ENCODE data around the gene PRDX5. TPM values are rescaled to one million over a fixed set of nuclear protein-coding genes. Genes with fewer than 3 reads are reported as not detected.

The PRDX5 gene
- polyA plus RNA-seq, 1 donor = 219 TPM

DNA sequence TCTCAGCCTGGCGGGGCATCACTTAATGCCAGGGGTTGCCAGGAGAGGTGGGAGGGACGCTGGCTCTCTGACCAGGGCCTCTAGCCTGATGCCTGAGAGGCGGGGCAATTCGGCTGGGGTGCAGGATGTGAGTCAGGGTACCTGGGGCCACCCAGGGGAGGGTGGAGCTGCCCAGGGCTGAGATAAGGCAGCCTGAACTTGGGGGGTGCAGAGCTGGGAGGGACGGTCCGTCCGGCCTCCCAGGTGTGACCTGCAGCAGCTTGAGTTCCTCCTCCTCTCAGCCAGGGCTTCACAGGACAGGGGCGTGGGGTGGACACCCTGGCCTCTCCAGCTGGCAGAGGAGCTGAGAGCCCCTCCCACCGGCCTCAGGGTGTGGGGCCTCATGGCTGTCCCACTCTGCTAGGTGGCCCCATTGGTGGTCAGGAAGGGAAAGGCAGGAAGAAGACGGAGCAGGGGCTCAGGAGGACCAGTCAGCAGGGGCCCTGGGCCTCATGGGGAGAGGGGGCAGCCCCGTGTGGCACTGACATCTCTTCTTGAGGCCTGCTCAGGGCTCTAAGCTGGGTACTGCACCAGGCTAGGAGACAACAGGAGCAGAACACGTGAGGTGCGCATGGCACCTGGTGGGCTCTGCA lies 40.1 kb downstream of the PRDX5 start:
- peak overlapping the region; percentile 85 for H3K27ac ChIP-seq (ENCODE audit: low read length)
- peak; percentile 79 to 84 for DNase-seq
- H3K4me3 ChIP-seq (ENCODE audit: low read length) = peak overlapping the region; percentile 54
- WGBS (ENCODE audit: insufficient coverage, low lambda C conversion rate) = no CpG with 5 or more reads among the region's 13 CpGs
- H3K36me3 ChIP-seq (ENCODE audit: control insufficient read depth, insufficient read depth, low read length) = peaks cover 23% of the 10 kb centered on the region
- H3K27me3 ChIP-seq (ENCODE audit: control insufficient read depth, insufficient read depth, low read length) = no peaks in the 10 kb centered on the region
- no peaks in the 10 kb centered on the region for H3K9me3 ChIP-seq (ENCODE audit: control insufficient read depth, low read depth, low read length)
- H3K4me1 ChIP-seq (ENCODE audit: control insufficient read depth, insufficient read depth, low read length) = peaks cover 39% of the 10 kb centered on the region

DNA sequence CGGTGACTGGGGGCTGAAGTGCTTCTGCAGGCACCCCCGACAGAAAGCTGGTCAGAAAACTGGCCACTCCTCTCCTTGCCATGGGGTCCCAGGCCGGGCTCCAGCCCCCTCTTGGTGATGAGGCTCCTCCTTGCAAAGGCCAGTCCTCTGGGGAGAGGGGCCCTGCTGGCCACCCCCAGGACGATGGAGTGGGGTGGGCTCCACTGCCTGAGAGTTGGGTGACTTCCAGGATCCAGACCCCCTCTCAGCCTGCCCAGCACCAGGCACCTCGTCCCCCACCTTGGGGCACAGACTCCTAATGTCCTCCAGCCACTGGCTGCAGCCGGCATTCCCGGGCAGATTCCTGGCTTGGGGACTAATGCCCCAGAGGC lies 40.6 kb downstream of the PRDX5 start:
- Histone ChIP-seq H3K4me3 (ENCODE audit: low read length) (peak overlapping the region; percentile 54), H3K27ac (ENCODE audit: low read length) (peak overlapping the region; percentile 85), H3K36me3 (ENCODE audit: control insufficient read depth, insufficient read depth, low read length) (peaks cover 27% of the 10 kb centered on the region), H3K27me3 (ENCODE audit: control insufficient read depth, insufficient read depth, low read length) (no peaks in the 10 kb centered on the region), H3K9me3 (ENCODE audit: control insufficient read depth, low read depth, low read length) (no peaks in the 10 kb centered on the region), H3K4me1 (ENCODE audit: control insufficient read depth, insufficient read depth, low read length) (peaks cover 39% of the 10 kb centered on the region)
- WGBS (ENCODE audit: insufficient coverage, low lambda C conversion rate) = no CpG with 5 or more reads among the region's 7 CpGs
- no peak for DNase-seq

DNA sequence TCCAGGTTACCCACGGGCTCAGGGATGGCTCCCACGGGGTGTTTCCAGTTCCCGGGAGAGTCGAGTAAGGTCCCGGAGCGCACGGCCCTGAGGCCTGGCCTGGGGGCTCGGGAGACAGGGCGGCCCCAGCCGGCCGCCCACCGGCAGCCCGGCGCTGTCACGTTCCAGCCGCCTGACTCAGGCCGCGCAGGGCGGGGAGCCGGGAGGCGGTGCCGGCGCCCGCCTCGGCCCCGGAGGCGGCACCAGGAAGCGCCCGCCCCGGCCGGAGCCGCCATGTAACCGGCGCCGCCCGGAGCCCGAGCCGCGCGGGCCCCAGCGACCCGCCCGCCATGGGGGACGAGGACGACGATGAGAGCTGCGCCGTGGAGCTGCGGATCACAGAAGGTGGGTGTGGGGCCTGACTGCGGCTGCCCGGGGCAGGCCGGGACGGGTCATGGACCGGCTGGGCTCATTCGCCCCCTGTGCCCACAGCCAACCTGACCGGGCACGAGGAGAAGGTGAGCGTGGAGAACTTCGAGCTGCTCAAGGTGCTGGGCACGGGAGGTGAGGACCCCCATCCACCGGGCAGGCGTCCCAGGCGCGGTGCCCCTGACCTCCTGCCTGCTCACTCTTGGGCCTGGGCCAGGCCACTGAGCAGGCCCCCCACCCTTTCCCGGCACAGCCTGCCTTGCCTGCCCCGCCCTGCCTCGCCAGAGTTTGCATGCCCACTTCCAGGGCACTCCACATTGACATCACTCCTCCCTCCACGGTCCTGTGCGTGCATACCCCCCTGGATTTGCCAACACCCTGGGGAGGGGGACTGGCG lies 41.2 kb downstream of the PRDX5 start, which contains the start of gene RPS6KA4:
TSS of gene RPS6KA4 (plus strand) at position 256 of the 805 bp plus-strand sequence. CDS start at position 330, 74 bp downstream.
- Histone ChIP-seq H3K4me1 (ENCODE audit: control insufficient read depth, insufficient read depth, low read length) (peaks cover 39% of the 10 kb centered on the region), H3K36me3 (ENCODE audit: control insufficient read depth, insufficient read depth, low read length) (peaks cover 32% of the 10 kb centered on the region), H3K27ac (ENCODE audit: low read length) (peak within 1 kb of the TSS; percentile 85), H3K9me3 (ENCODE audit: control insufficient read depth, low read depth, low read length) (no peaks in the 10 kb centered on the region), H3K27me3 (ENCODE audit: control insufficient read depth, insufficient read depth, low read length) (no peaks in the 10 kb centered on the region), H3K4me3 (ENCODE audit: low read length) (peak within 1 kb of the TSS; percentile 77)
- DNase-seq = peak; percentile 70 to 83
- WGBS (ENCODE audit: insufficient coverage, low lambda C conversion rate) = no CpG with 5 or more reads among the region's 70 CpGs

DNA sequence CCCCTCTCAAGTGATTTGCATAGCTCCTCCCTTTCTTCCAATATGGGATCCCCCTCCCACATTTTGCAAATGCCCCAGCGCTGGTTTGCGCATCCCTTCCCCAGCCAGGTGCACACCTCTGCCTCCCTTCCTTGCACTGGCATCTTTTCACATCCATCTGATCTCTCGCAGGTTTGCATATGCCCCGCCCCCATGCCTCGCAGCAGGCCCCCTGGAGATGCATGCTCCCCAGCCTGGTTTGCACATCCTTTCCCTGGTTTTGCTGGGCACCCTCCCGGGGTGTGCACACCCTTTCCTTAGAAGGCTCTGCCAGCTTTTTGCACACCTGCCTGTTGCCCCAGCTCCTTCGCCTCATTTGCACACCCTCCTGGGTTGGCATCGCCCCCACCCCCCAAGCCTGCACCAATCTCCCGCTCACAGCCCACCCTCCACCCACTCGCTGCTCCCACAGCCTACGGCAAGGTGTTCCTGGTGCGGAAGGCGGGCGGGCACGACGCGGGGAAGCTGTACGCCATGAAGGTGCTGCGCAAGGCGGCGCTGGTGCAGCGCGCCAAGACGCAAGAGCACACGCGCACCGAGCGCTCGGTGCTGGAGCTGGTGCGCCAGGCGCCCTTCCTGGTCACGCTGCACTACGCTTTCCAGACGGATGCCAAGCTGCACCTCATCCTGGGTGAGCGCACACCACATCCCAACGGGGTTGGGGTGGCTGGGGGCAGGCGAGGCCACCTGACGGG lies 42.0 kb downstream of the PRDX5 start:
- no CpG with 5 or more reads among the region's 38 CpGs for WGBS (ENCODE audit: insufficient coverage, low lambda C conversion rate)
- Histone ChIP-seq H3K27ac (ENCODE audit: low read length) (no peak overlapping the region), H3K4me3 (ENCODE audit: low read length) (peak overlapping the region; percentile 77), H3K36me3 (ENCODE audit: control insufficient read depth, insufficient read depth, low read length) (peaks cover 36% of the 10 kb centered on the region), H3K9me3 (ENCODE audit: control insufficient read depth, low read depth, low read length) (no peaks in the 10 kb centered on the region), H3K27me3 (ENCODE audit: control insufficient read depth, insufficient read depth, low read length) (no peaks in the 10 kb centered on the region), H3K4me1 (ENCODE audit: control insufficient read depth, insufficient read depth, low read length) (peaks cover 36% of the 10 kb centered on the region)
- peak in 1 of 2 donors; percentile 45 for DNase-seq

DNA sequence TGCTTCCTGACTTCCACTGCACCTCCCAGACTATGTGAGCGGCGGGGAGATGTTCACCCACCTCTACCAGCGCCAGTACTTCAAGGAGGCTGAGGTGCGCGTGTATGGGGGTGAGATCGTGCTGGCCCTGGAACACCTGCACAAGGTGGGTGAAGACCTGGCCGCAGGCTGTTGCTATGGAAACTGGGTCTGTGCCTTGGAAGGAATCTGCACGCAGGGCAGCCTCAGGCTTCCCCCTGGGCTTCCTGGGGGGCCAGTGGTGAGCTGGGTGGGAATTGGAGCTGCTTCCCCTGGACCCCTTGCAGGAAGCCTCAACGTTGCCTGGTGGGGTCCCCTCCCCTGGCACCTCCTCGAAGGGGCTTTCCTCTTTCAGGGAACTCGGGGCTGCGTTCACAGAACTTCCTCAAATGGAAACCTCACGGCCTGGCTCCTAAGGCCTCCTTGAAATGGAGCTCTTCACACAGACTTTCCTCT lies 42.6 kb downstream of the PRDX5 start:
- WGBS (ENCODE audit: insufficient coverage, low lambda C conversion rate) = no CpG with 5 or more reads among the region's 13 CpGs
- H3K27me3 ChIP-seq (ENCODE audit: control insufficient read depth, insufficient read depth, low read length) = no peaks in the 10 kb centered on the region
- H3K9me3 ChIP-seq (ENCODE audit: control insufficient read depth, low read depth, low read length) = no peaks in the 10 kb centered on the region
- peak in 1 of 2 donors; percentile 34 for DNase-seq
- no peak overlapping the region for H3K27ac ChIP-seq (ENCODE audit: low read length)
- H3K36me3 ChIP-seq (ENCODE audit: control insufficient read depth, insufficient read depth, low read length) = peaks cover 42% of the 10 kb centered on the region
- H3K4me3 ChIP-seq (ENCODE audit: low read length) = peak overlapping the region; percentile 77
- peaks cover 30% of the 10 kb centered on the region for H3K4me1 ChIP-seq (ENCODE audit: control insufficient read depth, insufficient read depth, low read length)

DNA sequence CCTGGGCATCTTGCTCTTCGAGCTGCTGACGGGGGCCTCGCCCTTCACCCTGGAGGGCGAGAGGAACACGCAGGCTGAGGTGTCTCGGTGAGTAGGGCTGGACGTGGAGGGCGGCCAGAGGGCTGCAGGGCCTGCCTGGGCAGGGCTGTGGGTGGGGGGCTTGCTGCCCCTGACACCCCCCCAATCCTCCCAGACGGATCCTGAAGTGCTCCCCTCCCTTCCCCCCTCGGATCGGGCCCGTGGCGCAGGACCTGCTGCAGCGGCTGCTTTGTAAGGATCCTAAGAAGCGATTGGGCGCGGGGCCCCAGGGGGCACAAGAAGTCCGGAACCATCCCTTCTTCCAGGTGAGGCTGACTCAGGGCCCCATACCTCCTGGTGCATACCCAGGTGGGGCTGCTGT lies 43.7 kb downstream of the PRDX5 start:
- Histone ChIP-seq H3K4me3 (ENCODE audit: low read length) (no peak overlapping the region), H3K27ac (ENCODE audit: low read length) (no peak overlapping the region), H3K4me1 (ENCODE audit: control insufficient read depth, insufficient read depth, low read length) (peaks cover 28% of the 10 kb centered on the region), H3K36me3 (ENCODE audit: control insufficient read depth, insufficient read depth, low read length) (peaks cover 50% of the 10 kb centered on the region), H3K9me3 (ENCODE audit: control insufficient read depth, low read depth, low read length) (no peaks in the 10 kb centered on the region), H3K27me3 (ENCODE audit: control insufficient read depth, insufficient read depth, low read length) (no peaks in the 10 kb centered on the region)
- DNase-seq = no peak
- WGBS (ENCODE audit: insufficient coverage, low lambda C conversion rate) = no CpG with 5 or more reads among the region's 18 CpGs

DNA sequence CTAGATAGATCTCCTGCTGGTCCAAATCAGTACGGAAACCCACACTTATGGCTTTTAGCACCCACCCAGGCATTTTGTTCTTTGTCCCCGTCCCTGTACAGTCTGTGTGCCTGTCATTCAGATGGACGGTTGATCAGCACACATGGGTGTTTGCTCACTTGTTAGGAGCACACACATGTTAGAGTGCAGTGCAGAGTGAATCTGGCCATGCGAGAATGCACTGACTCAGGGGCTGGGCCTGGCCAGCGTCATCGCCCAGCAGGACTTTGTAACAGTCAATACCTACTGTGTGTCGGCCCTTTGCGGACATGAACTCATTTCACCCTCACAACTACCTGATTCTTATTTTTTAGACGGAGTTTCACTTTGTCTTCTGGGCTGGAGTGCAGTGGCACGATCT lies 44.4 kb downstream of the PRDX5 start:
- Histone ChIP-seq H3K27ac (ENCODE audit: low read length) (no peak overlapping the region), H3K27me3 (ENCODE audit: control insufficient read depth, insufficient read depth, low read length) (no peaks in the 10 kb centered on the region), H3K4me1 (ENCODE audit: control insufficient read depth, insufficient read depth, low read length) (peaks cover 24% of the 10 kb centered on the region), H3K9me3 (ENCODE audit: control insufficient read depth, low read depth, low read length) (no peaks in the 10 kb centered on the region), H3K36me3 (ENCODE audit: control insufficient read depth, insufficient read depth, low read length) (peaks cover 52% of the 10 kb centered on the region), H3K4me3 (ENCODE audit: low read length) (no peak overlapping the region)
- DNase-seq = no peak
- no CpG with 5 or more reads among the region's 10 CpGs for WGBS (ENCODE audit: insufficient coverage, low lambda C conversion rate)

DNA sequence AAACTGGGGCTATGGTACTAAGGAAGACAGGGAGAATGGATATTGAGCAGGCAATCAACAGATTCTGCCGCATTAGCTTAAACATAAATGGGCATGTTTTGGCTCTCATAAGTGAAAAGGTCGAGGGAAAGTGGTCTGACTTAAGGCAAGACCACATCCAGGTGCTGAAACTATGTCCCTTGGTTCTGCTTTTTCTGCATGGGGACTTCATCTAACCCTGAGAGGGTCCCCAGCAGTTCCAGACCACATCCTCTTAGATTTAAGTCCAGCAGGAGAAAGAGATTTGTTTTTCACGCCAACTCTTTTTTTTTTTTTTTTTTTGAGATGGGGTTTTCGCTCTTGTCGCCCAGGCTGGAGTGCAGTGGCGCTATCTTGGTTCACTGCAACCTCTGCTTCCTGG lies 46.5 kb downstream of the PRDX5 start:
- Histone ChIP-seq H3K4me1 (ENCODE audit: control insufficient read depth, insufficient read depth, low read length) (peaks cover 8% of the 10 kb centered on the region), H3K27ac (ENCODE audit: low read length) (no peak overlapping the region), H3K9me3 (ENCODE audit: control insufficient read depth, low read depth, low read length) (peaks cover 8% of the 10 kb centered on the region), H3K27me3 (ENCODE audit: control insufficient read depth, insufficient read depth, low read length) (no peaks in the 10 kb centered on the region), H3K4me3 (ENCODE audit: low read length) (no peak overlapping the region), H3K36me3 (ENCODE audit: control insufficient read depth, insufficient read depth, low read length) (peaks cover 61% of the 10 kb centered on the region)
- WGBS (ENCODE audit: insufficient coverage, low lambda C conversion rate) = no CpG with 5 or more reads among the region's 6 CpGs
- no peak for DNase-seq

DNA sequence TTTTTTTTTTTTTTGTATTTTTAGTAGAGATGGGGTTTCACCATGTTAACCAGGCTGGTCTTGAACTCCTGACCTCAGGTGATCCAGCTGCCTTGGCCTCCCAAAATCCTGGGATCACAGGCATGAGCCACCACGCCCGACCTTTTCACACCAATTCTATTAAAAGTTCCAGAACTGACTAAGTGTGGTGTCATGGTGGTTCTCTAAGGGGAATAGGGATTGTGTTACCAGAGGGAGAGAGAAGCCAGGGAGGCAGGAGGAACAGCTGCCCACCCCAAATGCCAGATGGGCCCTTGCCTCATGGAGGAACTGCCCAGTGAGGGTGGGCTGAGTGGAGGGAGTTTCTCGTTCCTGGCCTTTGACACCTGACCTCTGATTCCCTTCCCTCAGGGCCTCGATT lies 47.0 kb downstream of the PRDX5 start:
- Histone ChIP-seq H3K36me3 (ENCODE audit: control insufficient read depth, insufficient read depth, low read length) (peaks cover 66% of the 10 kb centered on the region), H3K4me3 (ENCODE audit: low read length) (no peak overlapping the region)
- no CpG with 5 or more reads among the region's 4 CpGs for WGBS (ENCODE audit: insufficient coverage, low lambda C conversion rate)

DNA sequence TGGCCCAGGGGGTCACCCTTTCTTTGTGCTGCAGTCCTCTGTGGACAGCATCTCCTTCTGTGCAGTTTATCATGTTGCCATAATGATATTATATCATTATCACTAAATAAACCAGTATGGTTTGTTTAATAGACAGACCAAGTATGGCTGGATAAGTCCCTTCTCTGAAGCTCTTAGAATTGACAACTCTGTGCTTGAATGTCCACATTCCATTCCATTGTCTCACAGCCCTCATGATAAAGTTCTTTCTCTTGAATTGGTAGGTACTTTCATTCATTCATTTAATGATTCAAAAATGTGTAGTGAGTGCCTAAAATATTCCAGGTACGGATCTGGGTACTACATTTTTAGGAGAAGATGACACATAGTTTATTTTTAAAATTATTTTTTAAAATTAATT lies 48.8 kb downstream of the PRDX5 start:
- no peaks in the 10 kb centered on the region for H3K4me1 ChIP-seq (ENCODE audit: control insufficient read depth, insufficient read depth, low read length)
- peaks cover 61% of the 10 kb centered on the region for H3K36me3 ChIP-seq (ENCODE audit: control insufficient read depth, insufficient read depth, low read length)
- no peaks in the 10 kb centered on the region for H3K27me3 ChIP-seq (ENCODE audit: control insufficient read depth, insufficient read depth, low read length)
- no peak overlapping the region for H3K27ac ChIP-seq (ENCODE audit: low read length)
- WGBS (ENCODE audit: insufficient coverage, low lambda C conversion rate) = no CpG with 5 or more reads among the region's 1 CpG
- H3K9me3 ChIP-seq (ENCODE audit: control insufficient read depth, low read depth, low read length) = peaks cover 18% of the 10 kb centered on the region
- no peak for DNase-seq
- no peak overlapping the region for H3K4me3 ChIP-seq (ENCODE audit: low read length)

More for the DNA sequence above, 47.0 kb downstream of the PRDX5 start:
- peaks cover 13% of the 10 kb centered on the region for H3K9me3 ChIP-seq (ENCODE audit: control insufficient read depth, low read depth, low read length)
- no peak overlapping the region for H3K27ac ChIP-seq (ENCODE audit: low read length)
- no peaks in the 10 kb centered on the region for H3K27me3 ChIP-seq (ENCODE audit: control insufficient read depth, insufficient read depth, low read length)
- peaks cover 4% of the 10 kb centered on the region for H3K4me1 ChIP-seq (ENCODE audit: control insufficient read depth, insufficient read depth, low read length)
- no peak for DNase-seq
